ENCODE data around the gene C3orf20.
A peak's percentile ranks its signal among the peaks of the same experiment; 100 is the strongest.

C3orf20 gene

DNA sequence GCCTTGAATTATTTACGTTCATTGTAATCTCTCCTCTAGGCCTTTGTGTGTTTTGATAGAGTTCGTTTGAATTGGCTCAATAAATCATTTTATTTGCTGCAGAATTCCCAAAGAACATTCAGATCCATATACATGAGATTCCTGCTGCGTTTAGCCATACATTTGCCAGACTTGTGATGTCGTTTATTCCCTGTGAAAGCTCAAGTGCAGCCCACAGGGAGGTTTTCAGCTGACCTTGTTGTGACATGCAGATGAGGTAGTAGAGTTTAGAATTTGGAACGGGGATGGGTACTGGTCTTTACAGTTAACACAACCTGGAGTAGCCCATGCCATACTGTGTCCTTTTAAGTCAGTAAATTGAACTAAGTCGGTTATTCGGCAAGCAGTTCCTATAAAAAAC is at the start of gene C3orf20:
Gene C3orf20, plus strand, starts transcription at position 301 of the 400 bp plus-strand sequence. CDS start 7,573 bp downstream, outside the sequence.
- DNase-seq (ENCODE audit: low spot score): no peak

DNA sequence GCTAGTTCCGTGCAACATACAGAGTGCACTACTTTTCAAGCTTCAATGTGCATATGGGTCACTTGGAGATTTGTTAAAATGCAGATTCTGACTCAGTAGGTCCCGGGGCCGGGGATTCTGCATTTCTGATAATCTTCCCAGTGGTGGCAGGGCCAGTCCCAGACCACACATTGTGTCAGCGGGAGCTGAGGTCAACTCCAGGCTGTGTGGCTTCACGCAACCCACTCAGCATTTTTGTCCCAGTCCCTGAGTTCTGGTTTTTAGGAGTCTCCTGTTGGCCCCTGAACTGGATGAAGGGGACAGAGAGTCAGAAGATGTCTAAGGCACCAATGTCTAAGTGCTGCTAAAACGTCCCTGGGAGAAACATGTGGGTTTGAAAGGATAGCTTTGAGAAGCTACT is 49.5 kb upstream of the C3orf20 start:
- no peak for DNase-seq (ENCODE audit: low spot score)

DNA sequence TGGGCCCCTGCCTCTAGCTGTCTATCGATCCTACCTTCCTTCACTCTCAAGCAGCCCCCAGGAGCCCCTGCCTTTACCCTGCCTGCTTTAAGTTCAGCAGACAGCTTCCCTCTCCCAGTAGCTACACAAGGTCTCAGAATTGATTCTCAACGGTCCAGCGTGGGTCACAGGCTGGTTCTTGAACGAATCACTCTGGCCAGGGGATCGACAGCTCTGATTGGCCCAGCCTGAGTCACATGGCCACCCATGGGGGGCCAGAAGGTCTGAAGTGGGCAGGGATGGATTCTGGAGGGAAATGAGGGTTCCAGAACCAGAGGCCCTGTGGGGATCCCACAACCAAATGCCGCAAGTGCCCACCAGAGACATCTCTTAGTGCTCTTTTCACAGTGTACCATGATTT is 47.1 kb upstream of the C3orf20 start:
- DNase-seq (ENCODE audit: low spot score): no peak

DNA sequence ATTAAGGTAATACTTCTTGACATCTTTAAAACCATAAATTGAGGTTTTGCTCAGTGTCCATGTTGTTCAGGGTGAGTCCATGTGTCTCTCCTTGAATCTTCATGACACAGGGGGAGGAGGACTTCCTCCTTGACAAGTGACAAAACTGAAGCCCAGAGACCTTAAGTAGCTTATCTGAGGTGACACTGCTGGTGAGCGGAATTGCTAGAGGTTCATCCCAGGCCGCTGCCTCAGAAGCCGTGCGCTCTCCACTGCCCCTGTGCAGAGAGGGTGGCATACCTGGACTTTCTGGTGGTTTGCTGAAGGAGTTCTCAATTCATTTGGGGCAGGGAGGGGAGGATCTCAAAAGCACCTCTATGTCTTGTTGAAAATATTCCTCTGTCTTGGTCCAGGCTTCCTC is 46.5 kb upstream of the C3orf20 start:
- no peak for DNase-seq (ENCODE audit: low spot score)

DNA sequence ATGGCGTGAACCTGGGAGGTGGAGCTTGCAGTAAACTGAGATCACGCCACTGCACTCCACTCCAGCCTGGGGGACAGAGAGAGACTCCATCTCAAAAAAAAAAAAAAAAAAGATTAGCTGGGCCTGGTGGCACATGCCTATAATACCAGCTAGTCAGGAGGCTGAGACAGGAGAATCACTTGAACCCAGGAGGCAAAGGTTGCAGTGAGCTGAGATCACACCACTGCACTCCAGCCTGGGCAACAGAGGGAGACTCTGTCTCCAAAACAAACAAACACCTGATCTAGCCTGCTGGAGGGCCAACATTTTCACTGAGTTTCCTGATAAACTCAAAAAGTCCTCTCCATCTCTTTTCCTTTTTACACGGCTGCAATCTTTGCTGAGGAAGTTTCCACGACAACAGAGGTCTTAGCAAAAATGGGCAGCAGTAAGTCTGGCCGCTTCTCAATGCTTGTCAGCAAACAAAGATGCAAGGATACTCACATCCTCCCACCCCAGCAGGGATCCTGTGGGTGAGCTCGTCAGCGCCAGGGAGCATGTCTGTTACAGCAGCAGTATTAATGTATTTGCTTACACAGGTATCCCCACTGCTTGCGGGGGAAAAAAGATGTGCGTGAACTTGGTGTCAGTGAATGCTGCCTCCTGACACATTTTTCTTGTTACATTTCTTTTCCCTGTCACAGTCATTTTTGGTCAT is 44.4 kb upstream of the C3orf20 start:
- DNase-seq (ENCODE audit: low spot score): no peak

DNA sequence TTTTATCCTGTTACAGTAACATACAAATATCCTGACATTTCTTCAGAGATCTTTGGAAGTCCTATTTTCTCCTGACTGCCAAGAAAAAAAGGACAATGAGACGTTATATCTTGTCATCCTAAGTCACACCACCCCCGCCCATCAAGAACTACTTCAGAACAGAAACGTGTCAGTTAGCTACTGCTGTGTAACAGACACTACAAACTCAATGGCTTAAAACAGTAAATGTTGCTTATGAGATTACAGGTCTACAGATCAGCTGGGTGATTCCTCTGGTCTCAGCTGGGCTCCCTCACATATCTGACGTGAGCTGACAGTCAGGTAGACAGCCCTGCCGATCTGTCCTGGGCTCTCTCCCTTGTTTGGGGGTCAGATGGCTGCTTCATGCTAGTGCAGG is 43.8 kb upstream of the C3orf20 start:
- DNase-seq (ENCODE audit: low spot score): no peak

DNA sequence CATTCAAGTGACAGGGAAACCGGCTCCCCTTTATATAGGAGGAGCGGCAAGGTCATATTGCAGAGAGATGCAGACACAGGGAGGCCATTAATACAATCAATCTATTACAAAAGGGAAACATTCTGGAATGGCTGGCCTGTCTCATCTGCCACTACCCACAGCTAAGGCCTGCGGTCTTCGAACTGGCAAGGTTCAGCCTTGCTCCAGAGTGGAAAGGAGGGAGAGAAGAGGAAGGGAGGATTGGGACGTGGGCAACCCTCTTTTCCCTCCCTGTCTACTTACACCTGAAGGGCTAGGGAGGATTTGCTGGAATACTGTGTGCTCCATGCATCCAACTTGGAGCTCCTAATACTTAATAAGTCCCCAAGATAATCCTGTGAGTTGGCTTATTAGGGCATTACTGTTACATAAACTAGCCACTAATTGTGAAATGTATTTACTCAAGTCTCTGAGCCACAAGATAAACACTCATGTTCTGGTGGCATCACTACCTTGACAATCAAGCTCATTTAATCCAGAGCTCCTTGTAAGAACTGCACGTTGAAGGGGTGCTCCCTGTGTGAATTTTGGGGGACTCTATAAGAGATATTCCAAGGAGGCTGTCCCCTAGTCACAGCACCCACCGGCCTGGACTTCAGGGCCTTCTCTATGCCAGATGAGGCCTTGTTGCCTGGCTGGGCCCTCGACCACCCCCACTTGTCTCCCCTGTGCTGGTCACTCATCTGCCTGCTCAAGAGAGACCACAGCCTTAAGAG is 43.1 kb upstream of the C3orf20 start:
- peak; percentile 53 for DNase-seq (ENCODE audit: low spot score)

DNA sequence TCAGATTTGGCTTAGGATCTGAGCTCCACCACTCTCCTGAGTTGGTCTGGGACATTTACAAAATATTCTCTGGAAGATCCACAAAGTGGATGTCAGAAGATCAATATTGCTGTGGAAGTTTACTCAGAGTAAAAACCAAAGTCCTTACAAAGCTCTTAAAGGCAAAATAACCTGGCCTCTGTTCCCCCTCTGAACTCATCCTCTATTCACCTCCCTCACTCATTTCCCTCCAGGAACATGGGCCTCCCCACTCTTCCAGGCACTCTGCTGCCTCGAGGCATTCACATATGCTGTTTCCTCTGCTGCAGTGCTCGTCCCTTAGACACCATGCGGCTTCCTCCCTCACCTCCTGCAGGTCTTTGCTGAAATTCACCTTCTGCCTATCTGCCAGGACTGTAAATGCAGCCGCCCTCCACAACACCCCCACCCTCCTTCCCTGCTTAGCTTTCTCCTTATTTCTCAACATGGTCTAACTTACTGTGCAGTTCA is 42.5 kb upstream of the C3orf20 start:
- peak; percentile 22 for DNase-seq (ENCODE audit: low spot score)

DNA sequence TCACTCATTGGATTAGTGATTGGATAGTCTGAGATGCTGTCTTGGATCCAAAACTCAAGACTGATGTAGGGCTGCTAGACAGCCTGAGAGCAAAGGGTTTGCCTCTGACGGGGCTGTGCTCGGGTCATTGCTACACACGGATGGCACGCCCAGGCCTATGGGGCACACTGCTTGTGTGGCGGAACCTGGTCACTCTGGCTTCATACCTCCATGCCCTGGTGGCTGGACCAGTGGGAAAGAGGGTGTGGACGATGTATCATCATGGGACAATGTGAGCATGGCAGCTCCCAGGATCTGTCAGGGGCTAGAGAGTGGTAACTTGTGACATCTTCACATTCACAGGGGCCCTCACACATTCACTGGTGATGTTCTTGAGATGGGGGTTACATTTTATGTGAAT is 41.5 kb upstream of the C3orf20 start:
- DNase-seq (ENCODE audit: low spot score): peak; percentile 25

DNA sequence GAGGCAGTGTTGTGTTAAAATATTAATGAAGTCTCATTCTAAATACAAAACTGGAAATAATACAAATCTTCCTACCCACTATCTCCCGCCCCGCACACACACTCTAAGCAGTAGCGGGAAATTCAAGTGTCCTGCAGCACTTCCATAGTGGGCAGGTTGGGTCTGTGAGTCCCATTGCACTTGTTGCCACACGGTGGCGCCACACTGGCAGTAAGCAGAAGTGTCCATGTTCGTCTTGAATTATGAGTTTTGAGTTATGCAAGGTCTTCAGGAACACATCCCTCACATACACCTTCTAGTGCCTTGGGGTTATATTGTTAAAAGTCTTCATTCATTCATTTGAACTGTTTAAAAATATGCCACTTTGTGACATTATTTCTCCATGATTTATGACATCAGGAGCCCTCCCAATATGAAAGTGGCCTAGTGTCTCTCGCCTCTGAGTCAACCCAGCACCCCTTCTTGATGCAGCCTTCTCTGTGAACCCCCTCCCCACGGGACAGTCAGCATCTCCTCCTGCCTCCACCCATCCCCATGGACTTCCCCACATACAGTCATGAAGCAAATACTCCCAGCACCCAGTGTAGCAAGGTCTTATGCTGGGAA is 41.0 kb upstream of the C3orf20 start:
- peak; percentile 30 for DNase-seq (ENCODE audit: low spot score)

DNA sequence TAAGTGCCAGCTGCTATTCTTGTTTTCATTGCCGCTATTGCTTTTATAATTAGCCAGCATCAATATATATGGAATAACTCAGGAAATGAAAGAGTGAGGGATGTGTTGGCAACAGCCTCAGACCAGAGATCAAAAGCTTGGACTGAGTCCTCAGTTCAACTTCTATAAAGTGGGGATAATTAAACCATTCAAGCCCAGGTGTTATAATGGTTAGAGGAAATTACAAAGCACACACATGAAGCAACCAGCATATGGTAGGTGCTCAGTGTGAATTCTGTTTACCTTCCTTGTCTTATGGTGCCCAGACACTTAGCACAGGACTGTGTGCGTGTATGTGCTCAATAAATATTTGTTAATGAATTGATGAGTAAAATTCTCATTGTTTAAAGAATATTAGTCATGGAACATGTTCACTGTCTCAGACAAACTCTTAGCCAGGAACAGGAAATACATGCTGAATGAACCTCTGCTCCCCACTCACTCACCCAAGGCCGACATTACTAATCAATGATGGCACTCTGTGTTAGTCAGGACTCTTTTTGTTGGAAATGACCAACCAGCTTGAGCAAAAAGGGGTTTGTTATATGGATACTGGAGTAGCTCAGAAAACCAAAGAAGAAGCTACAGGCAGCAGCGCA is 40.1 kb upstream of the C3orf20 start:
- DNase-seq (ENCODE audit: low spot score): peak; percentile 1

DNA sequence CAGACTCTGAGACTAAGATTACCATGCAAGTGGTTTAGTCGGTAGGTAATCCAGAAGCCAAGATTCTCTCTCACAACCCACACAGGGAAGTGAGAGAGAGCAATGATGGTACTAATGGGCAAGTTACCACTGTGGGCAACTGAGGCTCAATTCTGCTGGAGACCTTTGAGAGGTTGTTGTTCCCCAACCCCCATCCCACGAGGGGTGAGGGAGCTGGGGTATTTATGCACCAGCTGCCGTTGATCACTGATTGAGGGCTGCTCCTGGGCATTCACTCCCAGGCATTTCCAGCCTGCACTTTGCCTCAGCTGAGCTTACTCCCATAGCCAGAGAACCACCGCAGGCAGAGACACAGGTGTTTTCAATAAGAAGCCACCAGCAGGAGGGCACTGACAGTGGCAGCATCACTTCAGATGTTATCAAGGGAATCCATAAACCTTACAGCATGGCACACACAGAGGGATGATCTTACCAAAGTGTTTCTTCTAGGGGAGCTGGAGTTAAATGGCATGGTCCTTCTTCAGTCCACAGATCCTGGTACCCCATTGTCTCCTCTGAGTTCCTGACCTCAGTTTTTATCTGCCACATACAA is 38.3 kb upstream of the C3orf20 start:
- peak; percentile 15 for DNase-seq (ENCODE audit: low spot score)

DNA sequence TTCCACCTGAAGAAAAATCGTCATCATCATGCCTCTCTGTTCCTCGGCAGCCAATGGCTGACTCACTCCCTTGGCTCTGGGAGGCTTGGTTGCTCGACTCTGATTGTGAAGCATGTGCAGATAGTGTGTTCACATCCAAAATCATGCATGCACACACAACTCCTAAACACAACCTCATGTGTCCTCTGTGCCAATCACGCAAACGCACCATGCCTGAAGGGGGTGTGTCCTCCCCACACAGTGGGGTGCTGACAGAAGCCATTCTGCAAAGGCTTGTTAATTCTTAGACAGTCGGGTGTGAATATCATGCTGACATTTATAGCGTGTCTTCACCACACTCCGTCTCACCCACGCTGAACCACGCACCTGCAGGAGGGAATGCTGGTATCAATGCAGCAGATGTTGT is 34.8 kb upstream of the C3orf20 start:
- no peak for DNase-seq (ENCODE audit: low spot score)

DNA sequence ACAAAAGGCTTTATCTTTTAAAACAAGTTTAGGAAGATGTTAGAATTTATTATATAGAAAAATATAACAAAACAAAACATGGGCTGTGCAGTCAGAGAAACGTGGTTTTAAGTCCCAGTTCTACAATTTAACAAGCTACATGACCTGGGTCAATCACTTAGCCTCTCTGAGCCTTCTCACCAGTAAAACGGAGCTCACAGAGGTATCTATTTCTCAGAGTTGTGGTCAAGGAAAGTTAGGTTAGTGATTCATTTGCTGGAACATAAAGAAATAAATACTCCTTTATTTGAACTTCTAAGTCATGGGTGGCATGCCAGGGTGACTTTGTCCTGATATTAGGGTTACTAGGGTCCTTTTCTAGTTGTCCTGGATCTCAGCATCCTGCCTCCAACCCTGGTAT is 34.2 kb upstream of the C3orf20 start:
- DNase-seq (ENCODE audit: low spot score): no peak

DNA sequence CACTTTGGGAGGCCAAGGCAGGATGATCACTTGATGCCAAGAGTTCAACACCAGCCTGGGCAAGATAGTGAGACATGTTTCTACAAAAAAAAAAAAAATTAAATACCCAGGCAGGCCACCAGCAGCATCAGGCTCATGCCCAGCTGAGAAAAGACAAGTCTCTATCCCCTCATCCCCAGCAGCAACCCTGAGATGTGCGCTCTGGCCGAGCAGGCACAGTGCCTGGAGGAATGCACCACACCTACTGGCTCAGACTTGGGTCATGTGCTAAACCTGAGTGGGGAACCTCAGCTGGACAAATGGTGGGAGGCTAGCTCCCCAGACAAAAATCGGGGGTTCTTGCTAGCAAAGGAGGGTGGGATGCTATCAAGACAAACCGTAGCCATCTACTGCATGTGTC is 33.6 kb upstream of the C3orf20 start:
- no peak for DNase-seq (ENCODE audit: low spot score)

DNA sequence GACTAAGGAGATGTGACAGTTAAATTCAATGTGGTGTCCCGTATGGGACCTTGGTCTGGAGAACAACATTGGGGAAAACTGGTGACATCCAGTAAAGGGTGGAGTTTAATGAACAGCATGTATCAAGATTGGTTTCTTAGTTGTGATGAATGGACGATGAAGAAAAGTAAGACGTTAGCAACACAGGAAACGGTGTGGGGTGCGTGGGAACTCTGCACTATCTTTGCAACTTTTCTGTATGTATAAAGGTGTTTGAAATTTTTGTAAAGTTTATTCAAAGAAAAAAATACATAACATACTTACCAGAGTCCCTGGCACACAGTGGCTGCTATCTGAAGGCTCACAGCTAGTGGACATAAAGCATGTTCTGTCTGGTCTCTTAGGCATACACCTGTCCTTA is 29.5 kb upstream of the C3orf20 start:
- no peak for DNase-seq (ENCODE audit: low spot score)

DNA sequence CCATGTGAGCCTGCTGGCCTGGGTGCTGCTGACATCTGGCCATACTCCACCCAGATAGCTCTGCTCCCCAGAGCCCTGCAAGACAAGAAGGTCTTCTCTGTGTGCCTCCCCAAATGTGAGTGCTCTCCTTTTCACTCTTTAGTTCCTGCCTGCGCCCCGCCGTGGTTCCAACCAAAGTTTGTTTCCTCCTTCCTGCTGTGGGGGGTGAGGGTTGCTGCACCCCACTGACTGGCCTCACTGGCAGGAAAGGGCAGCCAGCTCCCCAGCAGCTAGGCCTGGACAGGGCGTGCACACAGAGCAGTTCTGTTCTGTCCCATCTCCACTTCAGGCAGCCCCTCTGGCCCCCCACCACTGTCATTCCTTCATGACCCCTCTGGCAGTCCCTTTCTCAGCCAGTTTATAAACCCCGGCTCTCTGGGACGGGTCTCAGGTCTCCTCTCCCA is 28.8 kb upstream of the C3orf20 start:
- peak; percentile 55 for DNase-seq (ENCODE audit: low spot score)

DNA sequence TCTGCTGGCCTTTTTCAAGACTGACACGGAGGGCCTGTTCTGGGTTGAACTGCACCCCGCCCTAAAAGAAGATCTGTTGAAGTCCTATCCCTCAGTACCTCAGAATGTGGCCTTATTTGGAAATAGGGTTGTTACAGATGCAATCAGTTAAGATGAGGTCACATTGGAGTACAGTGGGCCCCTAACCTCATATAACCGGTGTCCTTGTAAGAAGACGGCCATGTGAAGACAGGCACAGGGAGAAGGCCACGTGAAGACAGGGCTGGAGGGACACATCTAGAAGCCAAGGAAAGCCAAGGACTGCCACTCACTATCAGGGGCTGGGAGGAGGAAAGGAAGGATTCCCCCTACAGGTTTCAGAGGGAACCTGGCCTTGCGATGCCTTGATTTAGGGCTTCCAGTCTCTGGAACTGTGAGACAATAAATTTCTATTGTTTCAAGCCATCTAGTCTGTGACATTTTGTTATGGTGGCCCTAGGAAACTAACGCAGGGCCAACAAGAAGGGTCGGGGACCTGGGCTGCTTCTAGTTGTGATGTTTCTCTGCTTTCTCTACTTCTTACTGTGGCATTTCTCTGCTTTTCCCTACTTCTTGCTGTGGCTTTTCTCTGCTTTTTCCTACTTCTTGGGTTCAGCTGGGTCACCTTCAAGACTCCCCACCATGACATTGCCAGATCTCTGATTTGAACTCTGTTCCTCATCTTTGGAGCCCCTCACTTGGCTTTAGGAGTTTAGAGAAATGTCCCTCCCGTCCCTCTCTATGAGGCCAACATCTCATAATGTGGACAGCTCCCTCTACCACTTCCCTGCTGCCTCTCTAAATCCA is 28.1 kb upstream of the C3orf20 start:
- peak; percentile 23 for DNase-seq (ENCODE audit: low spot score)

DNA sequence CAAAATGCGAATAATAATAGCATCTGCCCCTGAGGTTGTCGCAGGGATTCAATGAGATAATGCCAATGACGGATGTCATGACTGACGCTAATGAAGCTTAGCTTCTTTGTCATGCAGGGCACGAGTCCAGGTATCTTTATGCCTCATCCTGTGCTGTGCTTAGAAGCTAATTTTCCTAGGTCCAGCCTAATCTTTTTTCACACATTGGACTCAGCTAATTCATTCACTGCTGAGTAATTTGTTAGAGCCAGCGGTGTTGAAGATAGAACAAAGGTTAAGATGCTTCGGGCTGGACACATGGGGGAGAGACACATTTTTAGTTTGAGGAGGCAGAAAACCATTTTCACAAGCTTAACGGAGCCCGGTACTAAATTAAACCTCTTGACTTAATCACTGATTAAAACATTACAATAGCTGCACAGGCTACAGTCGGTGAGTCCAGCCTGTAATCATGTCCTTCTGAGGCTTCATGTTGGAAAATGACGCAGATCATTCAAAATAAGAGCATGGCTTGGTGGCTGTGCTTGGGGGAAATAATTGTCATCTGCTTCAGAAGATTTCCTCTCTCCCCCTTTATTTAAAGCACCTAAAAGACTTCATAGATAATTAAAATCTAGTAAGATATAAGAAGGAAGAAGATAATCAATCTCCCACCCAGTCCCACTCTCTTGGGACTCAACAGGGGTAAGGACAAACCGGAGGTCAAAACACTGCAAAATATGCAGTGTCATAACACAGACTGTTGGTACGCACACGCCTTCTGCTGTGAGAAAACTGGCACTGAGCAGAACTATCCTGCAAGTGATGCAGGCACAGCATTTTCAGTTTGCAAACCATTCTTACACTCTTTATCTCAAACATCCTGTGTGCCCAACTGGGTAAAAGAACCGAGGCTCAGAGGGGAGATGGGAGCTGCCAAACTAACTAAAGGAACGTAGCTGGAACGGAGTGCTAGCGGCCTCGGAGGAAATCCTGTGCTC is 26.7 kb upstream of the C3orf20 start:
- DNase-seq (ENCODE audit: low spot score): no peak

DNA sequence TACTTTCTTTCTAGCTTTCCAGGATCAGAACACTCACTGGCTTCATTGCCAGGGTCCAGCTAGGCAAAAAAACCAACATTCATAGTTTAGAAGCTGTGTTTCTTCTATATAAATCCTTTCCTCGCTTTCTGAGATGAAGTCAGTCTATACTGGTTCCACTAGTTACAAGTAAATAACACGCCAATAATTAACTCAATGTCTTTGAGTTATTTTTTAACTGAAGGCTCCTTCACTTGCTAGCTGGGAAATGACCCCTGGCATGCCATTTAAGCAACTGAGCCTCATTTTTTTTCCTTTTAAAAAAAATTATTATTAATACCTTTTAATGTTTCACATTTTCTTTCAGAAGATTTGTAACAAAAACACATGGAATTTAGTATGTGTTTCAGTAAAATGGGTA is 25.5 kb upstream of the C3orf20 start:
- DNase-seq (ENCODE audit: low spot score): no peak
